HG02571 (cell line): ENCODE measurements around the gene GJA4.
"Not testable (repeated sequence)": the region's sequence is repeated elsewhere in the genome, so short reads cannot be mapped to it uniquely, and the experiment has no call there.

Experiments used
- ATAC-seq: cut with Tn5 transposase; IDR thresholded peaks from one replicate; pipeline ENCODE4 v1.9.1; 2021; ENCODE audit warnings: mild to moderate bottlenecking, moderate library complexity; ENCODE audit not compliant: unreplicated experiment

The GJA4 gene

GRCh38 chr1:34768856-34769255, 23.9 kb upstream of the GJA4 start:
- no peak for ATAC-seq

- ATAC-seq: no peak
Observed at GRCh38 chr1:34770891-34771504, 21.8 kb upstream of the GJA4 start.

GRCh38 chr1:34771573-34772371, 21.0 kb upstream of the GJA4 start:
- ATAC-seq: no peak

- not testable (repeated sequence) for ATAC-seq
Observed at GRCh38 chr1:34773114-34773513, 19.7 kb upstream of the GJA4 start.

- no peak for ATAC-seq
Observed at GRCh38 chr1:34774957-34775356, 17.8 kb upstream of the GJA4 start.

- ATAC-seq: no peak
Observed at GRCh38 chr1:34776911-34777310, 15.9 kb upstream of the GJA4 start.

GRCh38 chr1:34777519-34778321, 15.1 kb upstream of the GJA4 start:
- ATAC-seq: no peak

GRCh38 chr1:34778381-34778780, 14.4 kb upstream of the GJA4 start:
- ATAC-seq: no peak

GRCh38 chr1:34779005-34779404, 13.8 kb upstream of the GJA4 start:
- ATAC-seq: no peak

- no peak for ATAC-seq
Observed at GRCh38 chr1:34779526-34779925, 13.3 kb upstream of the GJA4 start.

GRCh38 chr1:34779962-34780361, 12.8 kb upstream of the GJA4 start:
- ATAC-seq: no peak

- no peak for ATAC-seq
Observed at GRCh38 chr1:34780528-34780927, 12.3 kb upstream of the GJA4 start.

- ATAC-seq: no peak
Observed at GRCh38 chr1:34781071-34781843, 11.5 kb upstream of the GJA4 start, which contains the start of gene GJB3. Gene GJB3 (plus strand): TSS chr1:34781214. CDS start chr1:34784763, 3,549 bp downstream.

GRCh38 chr1:34781844-34782391, 10.9 kb upstream of the GJA4 start:
- ATAC-seq: no peak

GRCh38 chr1:34784751-34785221, 8.0 kb upstream of the GJA4 start:
- no peak for ATAC-seq

GRCh38 chr1:34785231-34785874, 7.4 kb upstream of the GJA4 start:
- no peak for ATAC-seq

- ATAC-seq: no peak
Observed at GRCh38 chr1:34785875-34786470, 6.8 kb upstream of the GJA4 start.

- no peak for ATAC-seq
Observed at GRCh38 chr1:34786521-34787325, 6.1 kb upstream of the GJA4 start.
